Vagina (tissue), 2 donors: ENCODE data around the gene TENM4. TPM values are rescaled to one million over a fixed set of nuclear protein-coding genes. Genes with fewer than 3 reads are reported as not detected.

Experiments
- DNase-seq, 2 donors: peaks; one replicate each; pipeline ENCODE4 v3.0.0-alpha.2; 2017; ENCODE audit errors: extremely low spot score in 2 of 2
- H3K27ac ChIP-seq: fragments of 200-600 bp; sonication (generic); one replicate; pipeline ENCODE4 v1.5.1; 2019
- H3K27me3 ChIP-seq: fragments of 200-600 bp; sonication (generic); one replicate; pipeline ENCODE4 v1.5.1; 2019
- H3K36me3 ChIP-seq, 2 donors: fragments of 200-600 bp; sonication (generic); one replicate each; pipeline ENCODE4 v1.5.1; 2017 to 2019
- H3K4me1 ChIP-seq: fragments of 200-600 bp; sonication (generic); one replicate; pipeline ENCODE4 v1.5.1; 2019
- H3K4me3 ChIP-seq, 2 donors: fragments of 200-600 bp; sonication (generic); 1 replicate in 1 of 2; 2 replicates in 1 of 2; pipeline ENCODE4 v1.5.1; 2016 to 2019
- H3K9me3 ChIP-seq: fragments of 200-600 bp; sonication (generic); one replicate; pipeline ENCODE4 v1.5.1; 2019
- POLR2A ChIP-seq, 2 donors: fragments of 450-650 bp; IDR thresholded peaks; one replicate each; pipeline ENCODE4 v1.6.1; 2017; ENCODE audit warnings: antibody characterized with exemption in 2 of 2, mild to moderate bottlenecking in 2 of 2, moderate library complexity in 2 of 2
- POLR2AphosphoS5 ChIP-seq, 2 donors: sonication (generic); formaldehyde crosslinking; IDR thresholded peaks; one replicate each; pipeline ENCODE4 v1.9.0; 2017; ENCODE audit warnings: antibody characterized with exemption in 2 of 2, mild to moderate bottlenecking in 2 of 2, low read depth in 1 of 2; ENCODE audit not compliant: insufficient read depth in 1 of 2
- intact Hi-C: fragments of 100-400 bp; cut with DNase I; formaldehyde crosslinking; loops from one replicate; pipeline ENCODE4 v1.15.1; 2023
- total RNA-seq: library from RNA; depleted of rRNA; stranded (reverse); fragments of >200 nt; gene quantifications from one replicate; pipeline ENCODE4 v1.2.3, GENCODE V29; 2016
- TF ChIP-seq, protein P1 (sequence below), 3 experiments: fragments of 450-650 bp in 2 of 3; fragments of 200-600 bp in 1 of 3; sonication (generic) in 1 of 3; IDR thresholded peaks; one replicate each; pipeline ENCODE4 v1.5.1; 2017 to 2019; ENCODE audit warnings: antibody characterized with exemption in 3 of 3, mild to moderate bottlenecking in 2 of 3, moderate library complexity in 2 of 3

TENM4 gene
- total RNA-seq, 1 donor from 2014 or later: 12.5 TPM

DNA sequence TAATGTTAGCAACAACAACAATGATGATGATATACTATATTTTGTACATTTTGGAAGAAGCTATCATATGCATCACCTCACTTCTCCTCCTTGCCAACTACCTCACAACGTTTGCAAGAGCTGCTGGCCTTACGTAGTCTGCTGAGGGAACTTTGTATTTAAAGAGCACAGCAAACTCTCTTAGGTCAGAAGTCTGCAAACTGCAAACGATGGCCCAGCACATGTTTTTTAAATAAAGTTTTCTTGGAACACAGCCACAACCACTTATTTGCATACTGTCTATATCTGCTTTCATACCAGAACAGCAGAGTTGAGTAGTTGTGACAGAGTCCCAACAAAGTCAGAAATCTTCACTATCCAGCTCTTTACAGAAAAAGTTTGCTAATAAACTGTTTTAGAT lies 261.7 kb downstream of the TENM4 start:
- H3K4me3 ChIP-seq: no peak overlapping the region
- H3K4me1 ChIP-seq: peaks cover 4% of the 10 kb centered on the region
- no peak overlapping the region for H3K27ac ChIP-seq
- intact Hi-C loops: no loop called here
- H3K36me3 ChIP-seq: no peaks in the 10 kb centered on the region
- DNase-seq: no peak
- H3K27me3 ChIP-seq: no peaks in the 10 kb centered on the region
- no peak for TF ChIP-seq POLR2AphosphoS5 (IDR thresholded peaks at IDR 0.05; ENCODE audit: insufficient read depth in 1 of 2, low read depth in 1 of 2)
- TF ChIP-seq, protein P1, sequence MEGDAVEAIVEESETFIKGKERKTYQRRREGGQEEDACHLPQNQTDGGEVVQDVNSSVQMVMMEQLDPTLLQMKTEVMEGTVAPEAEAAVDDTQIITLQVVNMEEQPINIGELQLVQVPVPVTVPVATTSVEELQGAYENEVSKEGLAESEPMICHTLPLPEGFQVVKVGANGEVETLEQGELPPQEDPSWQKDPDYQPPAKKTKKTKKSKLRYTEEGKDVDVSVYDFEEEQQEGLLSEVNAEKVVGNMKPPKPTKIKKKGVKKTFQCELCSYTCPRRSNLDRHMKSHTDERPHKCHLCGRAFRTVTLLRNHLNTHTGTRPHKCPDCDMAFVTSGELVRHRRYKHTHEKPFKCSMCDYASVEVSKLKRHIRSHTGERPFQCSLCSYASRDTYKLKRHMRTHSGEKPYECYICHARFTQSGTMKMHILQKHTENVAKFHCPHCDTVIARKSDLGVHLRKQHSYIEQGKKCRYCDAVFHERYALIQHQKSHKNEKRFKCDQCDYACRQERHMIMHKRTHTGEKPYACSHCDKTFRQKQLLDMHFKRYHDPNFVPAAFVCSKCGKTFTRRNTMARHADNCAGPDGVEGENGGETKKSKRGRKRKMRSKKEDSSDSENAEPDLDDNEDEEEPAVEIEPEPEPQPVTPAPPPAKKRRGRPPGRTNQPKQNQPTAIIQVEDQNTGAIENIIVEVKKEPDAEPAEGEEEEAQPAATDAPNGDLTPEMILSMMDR (IDR thresholded peaks at IDR 0.05): no peak
- TF ChIP-seq POLR2A (IDR thresholded peaks at IDR 0.05): no peak
- H3K9me3 ChIP-seq: no peaks in the 10 kb centered on the region

DNA sequence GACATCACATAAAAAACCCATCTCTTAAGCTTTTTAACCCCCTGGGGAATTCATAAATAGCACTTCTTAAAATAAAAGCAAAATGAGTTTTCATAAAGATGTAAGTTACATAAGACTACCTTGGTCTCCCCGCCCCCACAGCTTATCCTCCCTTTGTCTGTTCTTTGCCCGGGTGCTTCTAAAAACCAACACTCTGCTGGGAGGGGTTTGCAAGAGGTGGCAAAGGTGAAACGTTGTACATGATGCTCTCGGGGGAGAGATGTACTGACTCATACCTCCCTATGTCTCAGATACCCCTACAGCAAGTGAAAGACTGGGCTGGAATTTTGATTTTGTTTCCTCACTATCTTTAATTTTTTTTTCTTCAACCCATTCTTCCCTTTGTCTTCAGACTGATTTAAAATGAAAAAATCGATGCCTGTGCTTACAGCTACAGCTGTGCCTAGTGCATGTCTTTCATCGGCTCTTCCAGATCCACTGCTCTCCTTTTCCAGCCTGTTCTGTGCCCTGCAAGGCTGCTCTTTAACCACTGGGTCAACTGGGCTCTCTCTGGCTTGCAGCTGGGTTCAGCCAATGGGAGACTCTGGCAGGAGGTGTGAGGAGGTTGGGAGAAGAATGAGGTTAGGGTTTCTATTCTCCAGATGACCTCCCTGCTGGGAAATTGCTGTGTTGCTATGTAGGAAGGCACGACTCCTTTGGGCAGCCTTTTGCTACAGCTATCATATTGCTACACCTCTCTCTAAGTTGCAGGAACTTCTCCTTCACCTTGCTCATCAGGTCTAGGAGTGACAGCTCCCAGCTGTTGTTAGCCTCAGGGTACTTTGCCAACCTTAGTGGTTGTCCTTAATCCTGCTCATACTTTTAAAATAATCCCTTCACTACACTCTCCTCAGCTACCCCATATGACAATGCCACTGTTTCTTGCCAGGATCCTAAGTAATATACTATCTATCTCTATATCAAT lies 266.5 kb downstream of the TENM4 start:
- H3K27me3 ChIP-seq: no peaks in the 10 kb centered on the region
- H3K36me3 ChIP-seq: no peaks in the 10 kb centered on the region
- intact Hi-C loops: no loop called here
- no peak for DNase-seq
- H3K27ac ChIP-seq: no peak overlapping the region
- no peaks in the 10 kb centered on the region for H3K9me3 ChIP-seq
- no peak overlapping the region for H3K4me3 ChIP-seq
- H3K4me1 ChIP-seq: peaks cover 6% of the 10 kb centered on the region
- TF ChIP-seq, protein P1 (IDR thresholded peaks at IDR 0.05): no peak
- TF ChIP-seq POLR2AphosphoS5 (IDR thresholded peaks at IDR 0.05; ENCODE audit: insufficient read depth in 1 of 2, low read depth in 1 of 2) (no peak), POLR2A (IDR thresholded peaks at IDR 0.05) (no peak)

DNA sequence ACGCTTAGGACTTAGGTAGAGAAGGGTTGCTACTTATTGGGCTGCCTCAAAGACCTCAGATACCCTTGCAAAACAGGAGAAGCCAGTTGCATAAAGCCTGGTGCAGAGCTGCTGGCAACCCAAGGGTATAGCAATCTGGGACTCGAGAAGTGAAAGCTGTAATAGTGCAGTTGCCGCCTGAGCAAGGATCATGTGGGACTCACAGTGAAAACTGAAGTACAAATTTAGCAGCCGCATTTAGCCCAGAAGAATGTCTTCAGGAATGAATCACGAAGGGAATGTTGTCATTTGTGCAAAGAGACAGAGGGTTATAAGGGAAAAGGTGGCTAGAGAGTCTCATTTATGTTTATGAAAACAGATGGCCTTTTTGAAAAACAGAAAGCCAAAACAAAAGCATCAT lies 267.2 kb downstream of the TENM4 start:
- Histone ChIP-seq H3K36me3 (no peaks in the 10 kb centered on the region), H3K4me1 (peaks cover 6% of the 10 kb centered on the region), H3K27me3 (no peaks in the 10 kb centered on the region), H3K4me3 (no peak overlapping the region), H3K27ac (no peak overlapping the region), H3K9me3 (no peaks in the 10 kb centered on the region)
- TF ChIP-seq, protein P1 (IDR thresholded peaks at IDR 0.05): no peak
- no peak for TF ChIP-seq POLR2A (IDR thresholded peaks at IDR 0.05)
- TF ChIP-seq POLR2AphosphoS5 (IDR thresholded peaks at IDR 0.05; ENCODE audit: insufficient read depth in 1 of 2, low read depth in 1 of 2): peak in 1 of 2 donors; percentile 12
- intact Hi-C loops: no loop called here
- DNase-seq: no peak

DNA sequence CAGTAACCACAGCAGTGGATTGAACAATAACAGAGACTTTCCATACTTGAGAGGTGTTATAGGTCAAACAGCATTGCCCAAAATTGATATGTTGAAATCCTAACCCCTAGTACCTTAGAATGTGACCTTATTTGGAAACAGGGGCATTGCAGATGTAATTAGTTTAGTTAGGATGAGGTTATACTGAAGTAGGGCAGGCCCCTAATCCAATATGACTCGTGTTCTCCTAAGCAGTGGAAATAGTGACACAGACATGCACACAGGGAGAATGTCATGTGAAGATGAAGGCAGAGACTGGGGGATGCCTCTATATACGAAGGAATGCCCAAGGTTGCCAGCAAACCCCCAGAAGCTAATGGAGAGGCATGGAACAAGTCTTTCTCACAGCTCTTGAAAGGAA lies 270.5 kb downstream of the TENM4 start:
- intact Hi-C loops: no loop called here
- H3K4me3 ChIP-seq: no peak overlapping the region
- H3K36me3 ChIP-seq: no peaks in the 10 kb centered on the region
- H3K27ac ChIP-seq: no peak overlapping the region
- DNase-seq: no peak
- H3K27me3 ChIP-seq: no peaks in the 10 kb centered on the region
- TF ChIP-seq POLR2A (IDR thresholded peaks at IDR 0.05): no peak
- TF ChIP-seq, protein P1 (IDR thresholded peaks at IDR 0.05): no peak
- no peak for TF ChIP-seq POLR2AphosphoS5 (IDR thresholded peaks at IDR 0.05; ENCODE audit: insufficient read depth in 1 of 2, low read depth in 1 of 2)
- peaks cover 6% of the 10 kb centered on the region for H3K4me1 ChIP-seq
- H3K9me3 ChIP-seq: no peaks in the 10 kb centered on the region

DNA sequence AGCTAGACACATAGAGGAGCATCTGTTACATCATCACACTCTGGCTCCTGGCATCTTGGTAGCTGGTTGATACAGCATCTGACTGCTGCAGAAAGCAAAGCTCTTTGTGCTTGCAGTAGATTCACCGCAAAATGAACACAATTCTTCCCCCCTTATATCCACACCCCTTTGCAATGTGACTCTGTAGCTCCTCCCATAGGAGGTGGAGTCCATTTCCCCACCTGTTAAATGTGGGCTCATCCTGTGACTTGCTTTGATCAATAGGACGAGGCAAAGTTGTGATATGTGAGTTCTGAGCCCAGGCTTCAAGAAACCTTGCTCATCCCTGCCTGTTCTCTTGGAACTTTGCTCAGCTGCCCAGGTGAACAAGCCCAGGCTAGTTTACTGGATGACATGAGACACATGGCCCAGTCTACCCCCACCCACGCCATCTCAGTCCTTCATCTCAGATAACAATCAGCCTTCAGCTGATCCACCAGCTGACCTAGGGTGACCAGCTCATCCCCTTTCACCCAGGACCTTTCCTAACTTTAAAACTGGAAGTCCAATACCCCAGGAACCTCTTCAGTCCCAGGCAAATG lies 272.2 kb downstream of the TENM4 start:
- H3K4me3 ChIP-seq: no peak overlapping the region
- no peaks in the 10 kb centered on the region for H3K36me3 ChIP-seq
- no peaks in the 10 kb centered on the region for H3K9me3 ChIP-seq
- no peaks in the 10 kb centered on the region for H3K4me1 ChIP-seq
- TF ChIP-seq, protein P1 (IDR thresholded peaks at IDR 0.05): no peak
- TF ChIP-seq POLR2A (IDR thresholded peaks at IDR 0.05) (no peak), POLR2AphosphoS5 (IDR thresholded peaks at IDR 0.05; ENCODE audit: insufficient read depth in 1 of 2, low read depth in 1 of 2) (no peak)
- no peak overlapping the region for H3K27ac ChIP-seq
- intact Hi-C loops: no loop called here
- no peak for DNase-seq
- no peaks in the 10 kb centered on the region for H3K27me3 ChIP-seq
